Osteoblast (primary cell): ENCODE results near the gene SPEG. TPM values are rescaled to one million over a fixed set of nuclear protein-coding genes. Genes with fewer than 3 reads are reported as not detected.

ENCODE experiments used
- DNase-seq: peaks from one replicate; pipeline ENCODE4 v3.0.0; 2011; ENCODE audit warnings: low spot score, mixed read lengths; ENCODE audit not compliant: insufficient read length; ENCODE audit errors: missing footprints
- H2AFZ ChIP-seq: 2 replicates; pipeline ENCODE4 v1.6.0; 2011; ENCODE audit warnings: mild to moderate bottlenecking, low read length
- H3K27ac ChIP-seq: 2 replicates; pipeline ENCODE4 v1.5.1; 2011; ENCODE audit warnings: mild to moderate bottlenecking, low read depth, low read length, moderate library complexity
- H3K27me3 ChIP-seq: 2 replicates; pipeline ENCODE4 v1.6.0; 2012; ENCODE audit warnings: mild to moderate bottlenecking, control low read depth, inconsistent platforms, low read length, moderate library complexity; ENCODE audit not compliant: insufficient read depth
- H3K36me3 ChIP-seq: 2 replicates; pipeline ENCODE4 v1.5.1; 2011; ENCODE audit warnings: mild to moderate bottlenecking, low read length, control low read depth, moderate library complexity; ENCODE audit not compliant: insufficient read depth
- H3K4me1 ChIP-seq: 2 replicates; pipeline ENCODE4 v1.5.1; 2011; ENCODE audit warnings: mild to moderate bottlenecking, low read length, control low read depth, moderate library complexity; ENCODE audit not compliant: insufficient read depth
- H3K4me2 ChIP-seq: 2 replicates; pipeline ENCODE4 v1.6.0; 2011; ENCODE audit warnings: mild to moderate bottlenecking, low read length; ENCODE audit not compliant: insufficient read depth
- H3K4me3 ChIP-seq: fragments of 200-600 bp; sonication (generic); 3 replicates; pipeline ENCODE4 v1.5.1; 2012; ENCODE audit warnings: mild to moderate bottlenecking, low read length, inconsistent platforms; ENCODE audit not compliant: insufficient read depth
- H3K79me2 ChIP-seq: 2 replicates; pipeline ENCODE4 v1.6.0; 2012; ENCODE audit warnings: mild to moderate bottlenecking, low read length, control low read depth, inconsistent platforms; ENCODE audit not compliant: insufficient read depth
- H3K9me3 ChIP-seq: 2 replicates; pipeline ENCODE4 v1.5.1; 2011; ENCODE audit warnings: low read depth, low read length, control low read depth
- H4K20me1 ChIP-seq: 2 replicates; pipeline ENCODE4 v1.6.0; 2012; ENCODE audit warnings: mild to moderate bottlenecking, low read length, control low read depth; ENCODE audit not compliant: insufficient read depth
- CTCF ChIP-seq: IDR thresholded peaks from 2 replicates; pipeline ENCODE4 v1.5.1; 2011; ENCODE audit warnings: mild to moderate bottlenecking, low read depth, low read length, moderate library complexity; ENCODE audit errors: extremely low read depth
- total RNA-seq: library from RNA; depleted of rRNA; stranded (reverse); fragments of >200 nt; gene quantifications from 2 replicates; pipeline ENCODE4 v1.2.3, GENCODE V29; 2012

The SPEG gene
- total RNA-seq, 1 donor = 26.4 TPM

GRCh38 chr2:219485201-219485580 is 50.5 kb downstream of the SPEG start:
- H3K4me1 ChIP-seq = no peaks in the 10 kb centered on the region
- no peak overlapping the region for H3K27ac ChIP-seq
- H3K36me3 ChIP-seq = peaks cover 55% of the 10 kb centered on the region
- no peaks in the 10 kb centered on the region for H3K9me3 ChIP-seq
- no peak overlapping the region for H3K4me3 ChIP-seq
- H3K79me2 ChIP-seq = no peaks in the 10 kb centered on the region
- H3K27me3 ChIP-seq = no peaks in the 10 kb centered on the region
- DNase-seq = no peak
- H2AFZ ChIP-seq = no peak overlapping the region
- TF ChIP-seq CTCF = no peak
- no peak overlapping the region for H3K4me2 ChIP-seq
- peaks cover 7% of the 10 kb centered on the region for H4K20me1 ChIP-seq

GRCh38 chr2:219486380-219486959 is 51.8 kb downstream of the SPEG start:
- Histone ChIP-seq H2AFZ (no peak overlapping the region), H3K4me2 (no peak overlapping the region), H3K4me3 (no peak overlapping the region), H3K79me2 (no peaks in the 10 kb centered on the region), H3K27ac (no peak overlapping the region), H3K36me3 (peaks cover 51% of the 10 kb centered on the region), H3K27me3 (no peaks in the 10 kb centered on the region), H4K20me1 (peaks cover 7% of the 10 kb centered on the region), H3K9me3 (no peaks in the 10 kb centered on the region), H3K4me1 (no peaks in the 10 kb centered on the region)
- TF ChIP-seq CTCF = no peak
- no peak for DNase-seq

- Histone ChIP-seq H4K20me1 (peaks cover 9% of the 10 kb centered on the region), H3K4me2 (no peak overlapping the region), H2AFZ (no peak overlapping the region), H3K36me3 (peaks cover 44% of the 10 kb centered on the region), H3K4me3 (no peak overlapping the region), H3K27me3 (no peaks in the 10 kb centered on the region), H3K79me2 (no peaks in the 10 kb centered on the region), H3K27ac (no peak overlapping the region), H3K4me1 (no peaks in the 10 kb centered on the region), H3K9me3 (no peaks in the 10 kb centered on the region)
- no peak for DNase-seq
- no peak for TF ChIP-seq CTCF
These were observed 53.7 kb downstream of the SPEG start for GRCh38 chr2:219488149-219488843.

GRCh38 chr2:219488844-219489194 is 54.2 kb downstream of the SPEG start:
- Histone ChIP-seq H3K27me3 (no peaks in the 10 kb centered on the region), H3K4me3 (no peak overlapping the region), H3K4me1 (no peaks in the 10 kb centered on the region), H4K20me1 (peaks cover 10% of the 10 kb centered on the region), H3K27ac (no peak overlapping the region), H3K79me2 (no peaks in the 10 kb centered on the region), H2AFZ (no peak overlapping the region), H3K36me3 (peaks cover 44% of the 10 kb centered on the region), H3K4me2 (no peak overlapping the region), H3K9me3 (no peaks in the 10 kb centered on the region)
- TF ChIP-seq CTCF = no peak
- no peak for DNase-seq
